HT-29 (cell line): ENCODE results near the gene LHX5. TPM values are rescaled to one million over a fixed set of nuclear protein-coding genes. Genes with fewer than 3 reads are reported as not detected.

ENCODE experiments used
- DNase-seq: peaks from one replicate; pipeline ENCODE4 v3.0.0-alpha.2; 2015; ENCODE audit warnings: low spot score
- total RNA-seq: library from RNA; depleted of rRNA; stranded (reverse); fragments of >200 nt; shearing (Covaris generic); gene quantifications from 2 replicates; pipeline ENCODE4 v1.2.3, GENCODE V29; 2014

LHX5 gene
- total RNA-seq, 1 experiment from 2014 or later = not detected

DNA sequence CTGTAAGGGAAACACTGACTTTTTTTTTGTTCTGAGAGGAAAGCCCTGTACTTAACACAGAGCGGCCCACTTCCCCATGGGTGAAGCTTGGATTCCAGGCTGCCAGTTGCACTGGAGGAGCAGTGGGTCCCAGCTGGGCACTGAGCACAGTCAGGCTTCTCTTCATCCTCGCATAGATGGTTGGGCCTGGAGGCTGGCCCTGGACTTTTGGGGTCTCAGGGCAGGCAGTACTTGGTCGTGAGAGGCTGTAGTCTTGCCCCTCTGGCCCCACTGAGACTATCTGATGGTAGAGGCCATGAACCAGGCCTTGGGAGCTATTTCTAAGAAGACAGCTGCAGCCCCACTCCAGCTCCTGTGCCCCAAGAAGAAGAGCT is 6.2 kb upstream of the LHX5 start:
- no peak for DNase-seq

- DNase-seq = no peak
These were observed 5.6 kb upstream of the LHX5 start for GRCh38 chr12:113477171-113477841.

- DNase-seq = no peak
These were observed 4.7 kb upstream of the LHX5 start for GRCh38 chr12:113476176-113476986.

- DNase-seq = no peak
These were observed 3.9 kb upstream of the LHX5 start for GRCh38 chr12:113475451-113476175.

- DNase-seq = no peak
These were observed 3.2 kb upstream of the LHX5 start for GRCh38 chr12:113474635-113475436.

DNA sequence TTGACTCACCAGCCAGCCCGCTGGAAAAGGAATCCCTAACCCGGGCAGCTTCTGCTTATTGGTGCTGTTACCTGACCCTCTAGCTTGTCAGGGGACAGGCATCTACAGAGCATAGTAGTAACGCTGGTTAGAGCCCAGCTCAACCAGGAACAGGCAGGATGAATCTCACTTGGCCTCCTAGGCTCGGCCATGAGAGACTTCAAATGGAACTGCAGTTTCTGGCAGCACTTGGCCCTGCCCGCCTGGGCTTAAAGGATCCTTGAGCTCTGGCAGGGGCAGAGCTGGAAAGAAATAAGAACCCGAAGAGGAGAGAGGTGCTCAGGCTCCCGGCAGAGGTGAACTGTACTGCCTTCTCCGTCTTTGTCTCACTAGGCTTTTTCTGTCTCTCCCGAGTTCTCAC is 2.3 kb upstream of the LHX5 start:
- no peak for DNase-seq

- no peak for DNase-seq
These were observed 1.7 kb upstream of the LHX5 start for GRCh38 chr12:113473400-113473799.

GRCh38 chr12:113472191-113473121 is 785 bp upstream of the LHX5 start:
- DNase-seq = no peak

DNA sequence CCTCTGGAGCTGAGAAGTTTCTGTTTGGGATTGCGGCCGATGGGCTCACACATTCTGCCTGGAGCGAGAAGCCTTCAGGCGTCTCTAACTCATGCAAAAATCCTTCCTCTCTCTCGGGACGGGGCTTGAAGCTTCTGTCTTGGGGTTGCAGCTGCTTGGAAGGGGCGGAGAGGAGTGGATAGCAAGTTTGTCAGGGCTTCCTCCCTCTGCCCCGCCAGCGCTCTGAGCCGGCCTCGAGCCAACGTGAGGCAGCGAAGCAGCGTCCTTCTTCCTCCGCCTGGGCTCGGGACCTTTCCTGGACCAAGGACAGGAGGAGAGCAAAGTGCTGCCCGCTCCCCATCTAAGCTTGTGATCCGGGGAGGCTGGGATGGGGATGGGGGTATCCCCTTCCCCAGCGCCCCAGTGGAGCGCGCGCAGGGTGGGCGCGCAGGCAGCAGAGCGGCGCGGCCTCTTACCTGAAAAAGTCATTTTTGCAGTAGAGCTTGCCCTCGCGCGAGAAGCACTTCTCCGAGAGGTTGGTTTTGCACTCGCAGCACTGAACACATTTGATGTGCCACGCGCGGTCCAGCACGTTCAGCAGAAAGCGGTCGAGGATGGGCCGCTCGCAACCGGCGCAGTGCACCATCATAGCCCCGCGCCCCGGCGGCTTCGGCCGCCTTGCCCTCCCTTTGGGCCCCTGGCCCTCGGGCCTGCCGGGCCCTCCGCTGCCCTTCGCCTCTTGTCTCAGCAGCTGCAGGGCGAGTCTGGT is 626 bp downstream of the LHX5 start:
- DNase-seq = no peak

GRCh38 chr12:113469949-113470743 is 1.5 kb downstream of the LHX5 start:
- no peak for DNase-seq

- DNase-seq = no peak
These were observed 2.3 kb downstream of the LHX5 start for GRCh38 chr12:113469224-113469948.

DNA sequence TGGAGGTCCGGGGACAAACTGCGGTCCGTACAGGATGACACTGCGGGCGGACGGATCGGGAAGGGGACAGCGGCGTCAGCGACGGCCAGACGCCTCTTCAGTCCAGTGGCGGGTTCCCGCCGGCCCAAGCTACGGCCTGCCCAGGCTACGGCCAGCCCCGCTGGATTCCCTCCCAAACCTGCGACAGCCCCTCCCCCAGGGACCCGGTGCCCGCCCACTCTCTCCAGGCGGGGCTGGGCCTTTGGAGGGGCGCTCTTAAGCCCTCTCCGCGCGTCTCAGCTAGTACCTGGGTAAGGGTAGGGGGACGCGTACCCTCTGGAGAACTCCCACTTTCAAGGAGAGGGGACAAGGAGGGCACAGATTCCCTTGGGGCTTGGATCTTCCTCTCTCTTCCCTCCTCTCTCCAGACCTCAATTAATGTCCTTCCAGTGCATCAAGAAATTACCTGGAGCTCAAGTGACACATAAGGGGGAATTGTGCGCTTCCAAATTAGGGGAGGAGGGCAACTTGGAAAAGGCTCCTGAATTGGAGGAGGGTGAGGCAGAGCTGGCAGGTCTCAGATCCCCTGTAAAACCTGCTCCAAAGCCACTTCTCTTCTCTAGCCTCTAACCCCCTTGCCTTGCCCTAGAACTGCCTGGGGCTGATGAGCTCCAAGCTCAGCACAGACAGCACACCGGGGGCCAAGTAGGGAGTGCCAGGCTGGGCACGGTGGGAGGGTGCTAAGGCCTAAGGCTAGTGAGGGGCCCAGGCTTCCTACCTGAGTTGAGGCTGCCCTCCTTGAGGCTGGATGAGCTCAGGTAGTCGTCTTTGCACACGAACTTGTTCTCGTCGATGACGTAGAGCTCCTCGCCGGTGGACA is 3.1 kb downstream of the LHX5 start:
- DNase-seq = no peak

- no peak for DNase-seq
These were observed 3.9 kb downstream of the LHX5 start for GRCh38 chr12:113467502-113468364.

DNA sequence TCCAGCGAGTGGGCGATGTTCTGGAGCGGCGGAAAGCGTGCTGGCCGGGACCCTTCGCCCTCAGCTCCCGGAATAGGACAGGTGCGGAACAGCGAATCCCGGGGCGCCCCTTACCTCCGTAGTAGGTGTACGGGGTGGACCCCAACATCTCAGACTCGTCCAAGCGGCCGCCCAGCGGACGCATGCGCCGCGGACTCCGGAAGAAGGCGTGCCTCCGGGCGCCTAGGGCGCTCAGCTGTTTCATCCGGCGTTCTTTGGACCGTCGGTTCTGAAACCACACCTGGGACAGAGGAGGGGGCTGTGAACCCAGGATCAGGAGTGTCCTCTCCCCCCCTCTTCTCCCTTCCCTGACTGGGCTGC is 4.5 kb downstream of the LHX5 start:
- no peak for DNase-seq

GRCh38 chr12:113466454-113467141 is 5.1 kb downstream of the LHX5 start:
- DNase-seq = no peak
